Sigmoid colon (tissue), 7 donors: ENCODE measurements around the gene NCOR2. TPM values are rescaled to one million over a fixed set of nuclear protein-coding genes. Genes with fewer than 3 reads are reported as not detected.
A peak's percentile ranks its signal among the peaks of the same experiment; 100 is the strongest.

ENCODE experiments used
- DNase-seq: peaks from one replicate; pipeline ENCODE4 v3.0.0-alpha.2; 2019
- H3K27ac ChIP-seq, 4 donors: fragments of 200-600 bp; sonication (generic); one replicate each; pipeline ENCODE4 v1.5.1; 2016 to 2019; ENCODE audit warnings: mild to moderate bottlenecking in 1 of 4
- H3K27me3 ChIP-seq, 3 donors: fragments of 200-600 bp; sonication (generic); one replicate each; pipeline ENCODE4 v1.5.1; 2019; ENCODE audit warnings: mild to moderate bottlenecking in 1 of 3
- H3K36me3 ChIP-seq, 4 donors: fragments of 200-600 bp; sonication (generic); one replicate each; pipeline ENCODE4 v1.5.1; 2016 to 2019
- H3K4me1 ChIP-seq, 4 donors: fragments of 200-600 bp; sonication (generic); one replicate each; pipeline ENCODE4 v1.5.1; 2017 to 2019
- H3K4me3 ChIP-seq, 4 donors: fragments of 200-600 bp; sonication (generic); one replicate each; pipeline ENCODE4 v1.5.1; 2017 to 2019; ENCODE audit warnings: mild to moderate bottlenecking in 2 of 4, moderate library complexity in 1 of 4
- H3K9me3 ChIP-seq, 4 donors: fragments of 200-600 bp in 3 of 4; sonication (generic) in 3 of 4; one replicate each; pipeline versions ENCODE4 v1.5.1 to v1.6.1; 2013 to 2019
- EP300 ChIP-seq, 4 donors: sonication (generic); formaldehyde crosslinking; IDR thresholded peaks; one replicate each; pipeline ENCODE4 v1.6.1; 2017; ENCODE audit warnings: antibody characterized with exemption in 4 of 4
- POLR2A ChIP-seq, 2 donors: fragments of 450-650 bp; IDR thresholded peaks; one replicate each; pipeline ENCODE4 v1.6.1; 2016; ENCODE audit warnings: antibody characterized with exemption in 2 of 2, mild to moderate bottlenecking in 2 of 2, moderate library complexity in 2 of 2
- POLR2AphosphoS5 ChIP-seq, 4 donors: sonication (generic); formaldehyde crosslinking; IDR thresholded peaks; one replicate each; pipeline ENCODE4 v1.6.1; 2017; ENCODE audit warnings: antibody characterized with exemption in 4 of 4
- whole genome bisulfite sequencing, 2 donors: extraction: QIAGEN DNeasy Blood & Tissue Kit; methylation state at CpG; one replicate each; pipeline ENCODE4 v1.1.7; 2013; 5-methylcytosine and 5-hydroxymethylcytosine counted together
- intact Hi-C: fragments of 100-400 bp; cut with DNase I; formaldehyde crosslinking; loops from one replicate; pipeline ENCODE4 v1.15.1; 2023
- polyA plus RNA-seq, 3 donors: library from polyadenylated mRNA; stranded (reverse); fragments of 200-250 nt; gene quantifications; one replicate each; pipeline ENCODE4 v1.2.3, GENCODE V29; 2013
- total RNA-seq, 4 donors: library from RNA; depleted of rRNA; stranded (reverse); fragments of >200 nt; gene quantifications; one replicate each; pipeline ENCODE4 v1.1.0, GENCODE V29; 2016
- TF ChIP-seq, protein P1 (sequence below), 4 experiments: fragments of 450-650 bp in 3 of 4; fragments of 200-600 bp in 1 of 4; IDR thresholded peaks; one replicate each; pipeline ENCODE4 v1.5.1; 2016 to 2019; ENCODE audit warnings: antibody characterized with exemption in 4 of 4, mild to moderate bottlenecking in 3 of 4, moderate library complexity in 2 of 4
- donor health status: healthy with polysubstance abuse.
- donor health status: Bipolar disorder and iron deficiency.
- donor health status: healthy.

Gene NCOR2
- total and polyA plus RNA-seq, 7 donors = 18.6 to 134 (median 47.9) TPM

DNA sequence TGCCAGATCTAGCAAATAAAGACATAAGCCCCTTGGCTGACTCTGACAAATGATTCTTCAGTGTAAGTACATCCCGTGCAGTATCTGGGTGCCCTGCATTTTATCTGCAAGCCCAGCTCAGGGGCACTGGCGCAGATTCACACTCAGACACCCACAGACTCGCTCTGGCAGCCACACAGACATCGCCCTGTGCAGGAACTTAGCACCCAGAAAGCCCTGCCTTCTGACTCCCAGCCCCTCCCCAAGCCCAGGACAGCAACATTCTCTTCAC, 44.9 kb upstream of the NCOR2 start:
- WGBS, 2 donors = 80 to 95% methylated on average over 4 of the region's 4 CpGs
- intact Hi-C loops = no loop called here
- H3K4me3 ChIP-seq = no peak overlapping the region

DNA sequence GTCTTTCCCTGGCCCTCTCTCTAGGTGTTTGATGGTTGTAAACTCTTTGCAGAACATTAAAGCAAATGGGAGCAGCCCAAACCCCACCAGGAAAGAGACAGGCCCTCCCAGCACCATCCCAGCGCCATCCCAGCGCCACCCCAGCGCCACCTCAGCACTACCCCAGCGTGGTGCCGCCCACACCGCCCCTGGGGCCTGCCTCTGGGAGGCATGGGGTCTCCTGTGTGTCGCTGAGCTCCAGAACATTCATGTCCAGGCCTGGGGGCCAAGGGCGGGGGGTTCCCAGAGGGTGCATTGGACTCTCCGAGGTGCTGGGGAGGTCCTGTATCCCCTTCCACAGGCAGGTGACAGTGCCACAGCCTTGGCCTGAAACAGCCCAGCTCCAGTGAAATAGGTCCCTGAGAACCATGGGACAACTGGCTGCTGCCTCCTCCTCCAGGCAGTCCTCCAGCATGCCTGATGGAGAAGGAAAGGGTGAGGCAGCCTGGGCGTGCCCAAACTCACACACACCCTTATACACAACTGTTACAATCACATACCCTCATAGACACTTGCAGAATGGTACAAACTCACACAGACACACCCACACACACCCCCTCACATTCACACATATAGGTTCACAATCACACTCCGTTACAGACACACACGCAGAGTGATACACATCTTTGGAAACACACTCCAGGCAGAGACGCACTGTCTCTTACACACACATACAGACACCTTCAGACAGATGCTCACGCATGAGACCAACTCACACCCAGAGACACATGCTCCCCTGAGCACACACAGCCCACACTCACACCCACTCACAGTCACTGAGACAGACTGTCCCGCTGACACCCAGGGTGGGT, 44.4 kb upstream of the NCOR2 start:
- Histone ChIP-seq H3K4me1 (peaks cover 0 to 33% (median 28%) of the 10 kb centered on the region in 4 donors), H3K9me3 (no peaks in the 10 kb centered on the region), H3K4me3 (no peak overlapping the region), H3K36me3 (no peaks in the 10 kb centered on the region), H3K27ac (no peak overlapping the region), H3K27me3 (no peaks in the 10 kb centered on the region)
- intact Hi-C loops = no loop called here
- DNase-seq = no peak
- 86 to 92% methylated on average over 15 of the region's 15 CpGs for WGBS, 2 donors
- TF ChIP-seq, protein P1, sequence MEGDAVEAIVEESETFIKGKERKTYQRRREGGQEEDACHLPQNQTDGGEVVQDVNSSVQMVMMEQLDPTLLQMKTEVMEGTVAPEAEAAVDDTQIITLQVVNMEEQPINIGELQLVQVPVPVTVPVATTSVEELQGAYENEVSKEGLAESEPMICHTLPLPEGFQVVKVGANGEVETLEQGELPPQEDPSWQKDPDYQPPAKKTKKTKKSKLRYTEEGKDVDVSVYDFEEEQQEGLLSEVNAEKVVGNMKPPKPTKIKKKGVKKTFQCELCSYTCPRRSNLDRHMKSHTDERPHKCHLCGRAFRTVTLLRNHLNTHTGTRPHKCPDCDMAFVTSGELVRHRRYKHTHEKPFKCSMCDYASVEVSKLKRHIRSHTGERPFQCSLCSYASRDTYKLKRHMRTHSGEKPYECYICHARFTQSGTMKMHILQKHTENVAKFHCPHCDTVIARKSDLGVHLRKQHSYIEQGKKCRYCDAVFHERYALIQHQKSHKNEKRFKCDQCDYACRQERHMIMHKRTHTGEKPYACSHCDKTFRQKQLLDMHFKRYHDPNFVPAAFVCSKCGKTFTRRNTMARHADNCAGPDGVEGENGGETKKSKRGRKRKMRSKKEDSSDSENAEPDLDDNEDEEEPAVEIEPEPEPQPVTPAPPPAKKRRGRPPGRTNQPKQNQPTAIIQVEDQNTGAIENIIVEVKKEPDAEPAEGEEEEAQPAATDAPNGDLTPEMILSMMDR (IDR thresholded peaks at IDR 0.05) = no peak

More for the DNA sequence above, 44.9 kb upstream of the NCOR2 start:
- TF ChIP-seq, protein P1 (IDR thresholded peaks at IDR 0.05) = no peak
- TF ChIP-seq EP300 (IDR thresholded peaks at IDR 0.05) (no peak), POLR2AphosphoS5 (IDR thresholded peaks at IDR 0.05) (no peak), POLR2A (IDR thresholded peaks at IDR 0.05) (no peak)
- H3K4me1 ChIP-seq = peaks cover 0 to 33% (median 28%) of the 10 kb centered on the region in 4 donors
- no peaks in the 10 kb centered on the region for H3K36me3 ChIP-seq
- peak overlapping the region in 2 of 4 donors; percentile 53 to 54 for H3K27ac ChIP-seq
- no peaks in the 10 kb centered on the region for H3K9me3 ChIP-seq
- DNase-seq = no peak
- no peaks in the 10 kb centered on the region for H3K27me3 ChIP-seq

DNA sequence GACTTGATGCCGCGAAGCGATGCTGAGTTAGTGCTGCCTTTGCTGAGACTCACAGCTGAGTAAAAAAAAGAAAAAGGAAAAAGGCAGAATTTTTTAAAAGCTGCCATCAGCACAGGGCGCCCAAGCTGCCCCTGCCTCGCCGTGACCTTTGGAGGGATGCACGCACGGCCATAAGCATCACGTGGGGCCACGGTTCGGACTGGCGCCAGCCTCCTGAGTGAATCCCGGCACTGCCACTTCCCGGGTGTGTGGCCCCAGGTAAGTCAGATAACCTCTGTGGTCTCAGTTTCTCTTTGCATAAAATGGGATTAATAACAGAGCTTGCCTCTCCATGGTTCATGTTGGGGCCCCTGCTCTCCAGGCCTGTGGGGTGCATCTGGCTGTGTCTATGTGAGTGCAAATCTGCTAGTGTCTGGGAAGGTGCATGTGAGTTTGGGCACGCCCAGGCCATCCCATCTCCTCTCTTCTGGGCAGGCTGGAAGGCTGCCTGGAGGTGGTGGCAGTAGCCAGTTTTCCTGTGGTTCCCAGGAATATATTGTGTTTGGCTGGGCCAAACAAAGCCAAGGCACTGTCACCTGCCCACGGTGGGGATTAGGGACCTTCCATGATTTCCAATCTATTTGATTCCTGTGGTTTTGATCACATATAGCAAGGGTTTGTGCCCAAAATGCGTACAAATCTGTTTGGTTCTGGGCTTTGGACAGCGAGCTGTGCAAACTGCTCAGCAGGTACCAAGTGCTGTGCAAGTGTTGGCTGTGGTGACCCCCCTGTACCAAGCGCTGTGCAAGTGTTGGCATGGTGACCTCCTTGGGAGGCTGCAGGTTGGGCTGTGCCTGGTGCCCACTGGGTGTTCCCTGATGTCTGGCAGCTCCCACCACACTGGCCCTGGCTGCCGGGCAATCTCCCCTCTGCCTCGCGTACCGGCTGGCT, 43.5 kb upstream of the NCOR2 start:
- intact Hi-C loops = no loop called here
- 74 to 88% methylated on average over 23 of the region's 23 CpGs for WGBS, 2 donors
- H3K4me3 ChIP-seq = no peak overlapping the region
- no peaks in the 10 kb centered on the region for H3K27me3 ChIP-seq
- TF ChIP-seq POLR2AphosphoS5 (IDR thresholded peaks at IDR 0.05) = no peak
- TF ChIP-seq EP300 (IDR thresholded peaks at IDR 0.05) = no peak
- TF ChIP-seq POLR2A (IDR thresholded peaks at IDR 0.05) = no peak
- TF ChIP-seq, protein P1 (IDR thresholded peaks at IDR 0.05) = no peak
- DNase-seq = no peak
- no peaks in the 10 kb centered on the region for H3K36me3 ChIP-seq
- H3K4me1 ChIP-seq = peaks cover 0 to 33% (median 28%) of the 10 kb centered on the region in 4 donors
- H3K27ac ChIP-seq = no peak overlapping the region
- no peaks in the 10 kb centered on the region for H3K9me3 ChIP-seq

DNA sequence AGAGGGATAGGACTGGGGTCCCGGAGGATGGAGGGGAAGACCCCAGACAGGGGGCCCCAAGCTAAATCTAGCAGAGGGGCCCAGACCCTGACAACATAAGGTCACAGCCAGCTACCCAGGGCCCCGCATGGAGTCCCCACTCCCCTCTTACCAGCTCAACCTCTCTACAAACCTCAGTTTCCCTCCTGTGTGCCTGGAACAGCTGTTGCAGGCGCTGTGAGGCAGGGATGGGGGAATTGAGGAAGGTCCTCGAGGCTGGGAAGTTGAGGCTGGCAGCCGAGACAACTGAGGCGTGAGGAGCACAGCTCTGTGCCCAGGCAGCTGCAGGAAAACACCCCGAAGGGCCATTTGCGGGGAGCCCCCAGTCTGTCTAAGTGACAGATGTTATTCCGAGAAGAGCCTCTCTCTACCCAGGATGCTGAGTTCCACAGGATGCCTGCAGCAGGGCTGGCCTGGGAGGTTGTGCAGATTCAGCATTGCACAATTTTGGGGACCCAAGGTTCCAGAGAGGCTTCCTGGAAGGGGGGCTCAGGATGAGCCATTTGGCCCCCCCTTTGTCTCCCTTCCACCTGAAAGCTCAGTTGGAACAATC, 42.7 kb upstream of the NCOR2 start:
- no peak for DNase-seq
- no peaks in the 10 kb centered on the region for H3K36me3 ChIP-seq
- WGBS, 2 donors = 66 to 81% methylated on average over 9 of the region's 9 CpGs

More for the DNA sequence above, 42.7 kb upstream of the NCOR2 start:
- Histone ChIP-seq H3K27me3 (no peaks in the 10 kb centered on the region), H3K9me3 (no peaks in the 10 kb centered on the region), H3K4me3 (no peak overlapping the region), H3K27ac (no peak overlapping the region), H3K4me1 (peaks cover 0 to 36% (median 28%) of the 10 kb centered on the region in 4 donors)
- intact Hi-C loops = no loop called here
- TF ChIP-seq, protein P1 (IDR thresholded peaks at IDR 0.05) = no peak
- TF ChIP-seq POLR2A (IDR thresholded peaks at IDR 0.05) = no peak
- no peak for TF ChIP-seq POLR2AphosphoS5 (IDR thresholded peaks at IDR 0.05)
- TF ChIP-seq EP300 (IDR thresholded peaks at IDR 0.05) = no peak
